OCI-LY1 (cell line): ENCODE measurements around the gene RFX8.

Source experiments
- H2AFZ ChIP-seq: fragments of 200-600 bp; sonication (generic), shearing (Covaris generic); 2 replicates; pipeline ENCODE4 v1.6.0; 2014; ENCODE audit warnings: antibody characterized with exemption, mild to moderate bottlenecking, low read length
- H3F3A ChIP-seq: fragments of 200-600 bp; sonication (generic), shearing (Covaris generic); 2 replicates; pipeline ENCODE4 v1.6.0; 2014; ENCODE audit warnings: mild to moderate bottlenecking, antibody characterized with exemption, low read length, moderate library complexity; ENCODE audit not compliant: insufficient read depth
- H3K27ac ChIP-seq: fragments of 200-600 bp; sonication (generic); 2 replicates; pipeline ENCODE4 v1.5.1; 2014; ENCODE audit warnings: low read length, mixed run types, mild to moderate bottlenecking, low read depth; ENCODE audit not compliant: poor library complexity, severe bottlenecking
- H3K27me3 ChIP-seq: fragments of 200-600 bp; sonication (generic); 2 replicates; pipeline ENCODE4 v1.6.0; 2014; ENCODE audit warnings: antibody characterized with exemption, mild to moderate bottlenecking, low read length, moderate library complexity; ENCODE audit not compliant: insufficient read depth
- H3K36me3 ChIP-seq: fragments of 200-600 bp; sonication (generic); 2 replicates; pipeline ENCODE4 v1.6.1; 2014; ENCODE audit warnings: mild to moderate bottlenecking, antibody characterized with exemption, low read length, moderate library complexity, mixed read lengths; ENCODE audit not compliant: insufficient read depth
- H3K4me1 ChIP-seq: fragments of 200-600 bp; sonication (generic); 2 replicates; pipeline ENCODE4 v1.5.1; 2014; ENCODE audit warnings: mild to moderate bottlenecking, low read length, moderate library complexity; ENCODE audit not compliant: insufficient read depth, severe bottlenecking
- H3K4me2 ChIP-seq: fragments of 200-600 bp; sonication (generic), shearing (Covaris generic); 2 replicates; pipeline ENCODE4 v1.6.1; 2014; ENCODE audit warnings: low read length
- H3K4me3 ChIP-seq: fragments of 200-600 bp; sonication (generic); 2 replicates; pipeline ENCODE4 v1.5.1; 2014; ENCODE audit warnings: low read length, low read depth, mild to moderate bottlenecking, mixed read lengths; ENCODE audit not compliant: poor library complexity, severe bottlenecking
- H3K79me2 ChIP-seq: fragments of 200-600 bp; shearing (Covaris generic); 2 replicates; pipeline ENCODE4 v1.6.1; 2016; ENCODE audit warnings: mixed run types, low read length, mixed read lengths; ENCODE audit not compliant: insufficient read depth
- H3K9ac ChIP-seq: fragments of 200-600 bp; sonication (generic), shearing (Covaris generic); 2 replicates; pipeline ENCODE4 v1.6.1; 2014; ENCODE audit warnings: mild to moderate bottlenecking, low read length, mixed read lengths
- H3K9me2 ChIP-seq: fragments of 200-600 bp; sonication (generic), shearing (Covaris generic); 2 replicates; pipeline ENCODE4 v1.6.1; 2014; ENCODE audit warnings: low read depth, mild to moderate bottlenecking, low read length, mixed read lengths
- H3K9me3 ChIP-seq: fragments of 200-600 bp; shearing (Covaris generic); 2 replicates; pipeline ENCODE4 v1.6.1; 2014; ENCODE audit warnings: low read length, mixed read lengths
- H4K20me1 ChIP-seq: fragments of 200-600 bp; sonication (generic), shearing (Covaris generic); 2 replicates; pipeline ENCODE4 v1.6.0; 2016; ENCODE audit warnings: mild to moderate bottlenecking, low read length; ENCODE audit not compliant: insufficient read depth
- CTCF ChIP-seq: fragments of 200-600 bp; sonication (generic), shearing (Covaris generic); IDR thresholded peaks from 2 replicates; pipeline ENCODE4 v1.5.1; 2017; ENCODE audit warnings: mild to moderate bottlenecking, antibody characterized with exemption, low read length, moderate library complexity, mixed read lengths
- EZH2 ChIP-seq: fragments of 200-600 bp; sonication (generic), shearing (Covaris generic); IDR thresholded peaks from 2 replicates; pipeline ENCODE4 v1.8.0; 2017; ENCODE audit warnings: borderline replicate concordance, mixed run types, mild to moderate bottlenecking, antibody characterized with exemption, low read length, moderate library complexity, mixed read lengths

The RFX8 gene

GRCh38 chr2:101409699-101410098 lies 65.2 kb downstream of the RFX8 start:
- Histone ChIP-seq H3K79me2 (no peaks in the 10 kb centered on the region), H3K4me1 (no peaks in the 10 kb centered on the region), H3K36me3 (no peaks in the 10 kb centered on the region), H3K9me2 (no peaks in the 10 kb centered on the region), H3K4me2 (no peak overlapping the region), H4K20me1 (no peaks in the 10 kb centered on the region), H3K27me3 (peaks cover 3% of the 10 kb centered on the region), H3K27ac (no peak overlapping the region), H2AFZ (no peak overlapping the region), H3K9ac (no peak overlapping the region), H3K4me3 (no peak overlapping the region), H3K9me3 (no peaks in the 10 kb centered on the region), H3F3A (no peaks in the 10 kb centered on the region)
- no peak for TF ChIP-seq CTCF
- no peak for TF ChIP-seq EZH2

GRCh38 chr2:101408925-101409324 lies 66.0 kb downstream of the RFX8 start:
- Histone ChIP-seq H3K9me3 (no peaks in the 10 kb centered on the region), H3K4me1 (no peaks in the 10 kb centered on the region), H3K4me3 (no peak overlapping the region), H3K79me2 (no peaks in the 10 kb centered on the region), H3K4me2 (no peak overlapping the region), H3K27ac (no peak overlapping the region), H2AFZ (no peak overlapping the region), H4K20me1 (no peaks in the 10 kb centered on the region), H3K9me2 (no peaks in the 10 kb centered on the region), H3F3A (no peaks in the 10 kb centered on the region), H3K27me3 (no peaks in the 10 kb centered on the region; the same call in none of the 2 replicates), H3K36me3 (no peaks in the 10 kb centered on the region), H3K9ac (no peak overlapping the region)
- TF ChIP-seq EZH2 (no peak), CTCF (no peak)

- no peak overlapping the region for H3K4me3 ChIP-seq
- H3K27ac ChIP-seq: no peak overlapping the region
- no peaks in the 10 kb centered on the region for H3K79me2 ChIP-seq
- H3K4me1 ChIP-seq: no peaks in the 10 kb centered on the region
- H3K9me3 ChIP-seq: no peaks in the 10 kb centered on the region
- H3F3A ChIP-seq: no peaks in the 10 kb centered on the region
- TF ChIP-seq CTCF (no peak), EZH2 (no peak)
- no peaks in the 10 kb centered on the region for H3K36me3 ChIP-seq
- no peak overlapping the region for H3K9ac ChIP-seq
- H2AFZ ChIP-seq: no peak overlapping the region
- no peak overlapping the region for H3K4me2 ChIP-seq
- H3K9me2 ChIP-seq: no peaks in the 10 kb centered on the region
- H3K27me3 ChIP-seq: no peaks in the 10 kb centered on the region; the same call in 1 of the 2 replicates
- no peaks in the 10 kb centered on the region for H4K20me1 ChIP-seq
Observed at GRCh38 chr2:101405351-101405899, 69.5 kb downstream of the RFX8 start.
